ENCODE data around the gene FIGNL2. TPM values are rescaled to one million over a fixed set of nuclear protein-coding genes. Genes with fewer than 3 reads are reported as not detected.

FIGNL2 gene
- total and polyA plus RNA-seq, 2 of the 13 experiments (the other 11 are each of a cell fraction or from before 2014, with no cell fraction given), result 0.82 to 1.00 TPM

DNA sequence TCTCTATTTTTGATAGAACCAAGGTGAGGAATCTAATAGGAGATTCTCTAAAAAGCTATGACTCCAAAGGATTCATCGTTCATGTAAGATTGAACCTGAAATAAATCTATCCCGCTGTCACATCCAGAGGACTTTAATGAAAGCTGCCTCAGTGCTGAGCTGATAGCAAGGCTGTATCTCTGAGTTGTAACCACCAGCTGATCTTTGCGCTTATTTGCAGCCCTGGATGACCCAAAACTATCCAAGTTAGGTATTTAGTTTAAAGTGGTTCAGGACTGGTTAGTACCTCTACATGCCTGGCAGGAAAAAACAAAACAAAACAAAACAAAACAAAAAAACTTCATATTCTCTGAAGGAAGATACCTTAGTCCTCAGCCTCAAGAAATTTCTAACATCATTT, 30.6 kb upstream of the FIGNL2 start:
- no peak; the same call in 2 of the 3 replicates for ATAC-seq
- intact Hi-C loops (cut with micrococcal nuclease; ENCODE audit: unreplicated experiment) (no loop called here), in situ Hi-C loops (cut with HindIII; ENCODE audit: extremely low pct_ligation_motif_present, low pct_unique_long_range_greater_than_20kb) (no loop called here)
- no TSS peak for BruUV-seq (replicated peaks)
- WGBS (ENCODE audit: low lambda C conversion rate), result 29% methylated on average over 3 of the region's 3 CpGs
- no peak overlapping the region for H3K9ac ChIP-seq (ENCODE audit: insufficient read depth, low read depth, low read length)
- no peak overlapping the region for H3K4me3 ChIP-seq (replicated peaks in 1 of 3; ENCODE audit: insufficient read depth in 1 of 3, low read depth in 2 of 3, low read length in 3 of 3)
- POLR2A ChIA-PET, result no interaction called here
- TF ChIP-seq, protein P1, sequence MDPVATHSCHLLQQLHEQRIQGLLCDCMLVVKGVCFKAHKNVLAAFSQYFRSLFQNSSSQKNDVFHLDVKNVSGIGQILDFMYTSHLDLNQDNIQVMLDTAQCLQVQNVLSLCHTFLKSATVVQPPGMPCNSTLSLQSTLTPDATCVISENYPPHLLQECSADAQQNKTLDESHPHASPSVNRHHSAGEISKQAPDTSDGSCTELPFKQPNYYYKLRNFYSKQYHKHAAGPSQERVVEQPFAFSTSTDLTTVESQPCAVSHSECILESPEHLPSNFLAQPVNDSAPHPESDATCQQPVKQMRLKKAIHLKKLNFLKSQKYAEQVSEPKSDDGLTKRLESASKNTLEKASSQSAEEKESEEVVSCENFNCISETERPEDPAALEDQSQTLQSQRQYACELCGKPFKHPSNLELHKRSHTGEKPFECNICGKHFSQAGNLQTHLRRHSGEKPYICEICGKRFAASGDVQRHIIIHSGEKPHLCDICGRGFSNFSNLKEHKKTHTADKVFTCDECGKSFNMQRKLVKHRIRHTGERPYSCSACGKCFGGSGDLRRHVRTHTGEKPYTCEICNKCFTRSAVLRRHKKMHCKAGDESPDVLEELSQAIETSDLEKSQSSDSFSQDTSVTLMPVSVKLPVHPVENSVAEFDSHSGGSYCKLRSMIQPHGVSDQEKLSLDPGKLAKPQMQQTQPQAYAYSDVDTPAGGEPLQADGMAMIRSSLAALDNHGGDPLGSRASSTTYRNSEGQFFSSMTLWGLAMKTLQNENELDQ (CRISPR knock-in tag; IDR thresholded peaks at IDR 0.05; ENCODE audit: borderline replicate concordance), result no peak
- TF ChIP-seq, protein P2, sequence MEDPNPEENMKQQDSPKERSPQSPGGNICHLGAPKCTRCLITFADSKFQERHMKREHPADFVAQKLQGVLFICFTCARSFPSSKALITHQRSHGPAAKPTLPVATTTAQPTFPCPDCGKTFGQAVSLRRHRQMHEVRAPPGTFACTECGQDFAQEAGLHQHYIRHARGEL (CRISPR knock-in tag; IDR thresholded peaks at IDR 0.05), result no peak
- TF ChIP-seq, protein P3, sequence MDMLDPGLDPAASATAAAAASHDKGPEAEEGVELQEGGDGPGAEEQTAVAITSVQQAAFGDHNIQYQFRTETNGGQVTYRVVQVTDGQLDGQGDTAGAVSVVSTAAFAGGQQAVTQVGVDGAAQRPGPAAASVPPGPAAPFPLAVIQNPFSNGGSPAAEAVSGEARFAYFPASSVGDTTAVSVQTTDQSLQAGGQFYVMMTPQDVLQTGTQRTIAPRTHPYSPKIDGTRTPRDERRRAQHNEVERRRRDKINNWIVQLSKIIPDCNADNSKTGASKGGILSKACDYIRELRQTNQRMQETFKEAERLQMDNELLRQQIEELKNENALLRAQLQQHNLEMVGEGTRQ (IDR thresholded peaks at IDR 0.05; ENCODE audit: low read depth, low read length), result no peak
- TF ChIP-seq, protein P3 (CRISPR knock-in tag; IDR thresholded peaks at IDR 0.05; ENCODE audit: borderline replicate concordance), result no peak
- no peak for TF ChIP-seq HNRNPK (IDR thresholded peaks at IDR 0.05; ENCODE audit: low read depth, low read length, poor library complexity, severe bottlenecking)
- TF ChIP-seq, protein P4, sequence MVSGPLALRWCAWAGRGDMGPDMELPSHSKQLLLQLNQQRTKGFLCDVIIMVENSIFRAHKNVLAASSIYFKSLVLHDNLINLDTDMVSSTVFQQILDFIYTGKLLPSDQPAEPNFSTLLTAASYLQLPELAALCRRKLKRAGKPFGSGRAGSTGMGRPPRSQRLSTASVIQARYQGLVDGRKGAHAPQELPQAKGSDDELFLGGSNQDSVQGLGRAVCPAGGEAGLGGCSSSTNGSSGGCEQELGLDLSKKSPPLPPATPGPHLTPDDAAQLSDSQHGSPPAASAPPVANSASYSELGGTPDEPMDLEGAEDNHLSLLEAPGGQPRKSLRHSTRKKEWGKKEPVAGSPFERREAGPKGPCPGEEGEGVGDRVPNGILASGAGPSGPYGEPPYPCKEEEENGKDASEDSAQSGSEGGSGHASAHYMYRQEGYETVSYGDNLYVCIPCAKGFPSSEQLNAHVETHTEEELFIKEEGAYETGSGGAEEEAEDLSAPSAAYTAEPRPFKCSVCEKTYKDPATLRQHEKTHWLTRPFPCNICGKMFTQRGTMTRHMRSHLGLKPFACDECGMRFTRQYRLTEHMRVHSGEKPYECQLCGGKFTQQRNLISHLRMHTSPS (CRISPR knock-in tag; IDR thresholded peaks at IDR 0.05; ENCODE audit: low read depth), result no peak
- TF ChIP-seq CEBPG (CRISPR knock-in tag; IDR thresholded peaks at IDR 0.05), result no peak
- TF ChIP-seq RAD51 (IDR thresholded peaks at IDR 0.05; ENCODE audit: borderline replicate concordance), result no peak
- no peak for TF ChIP-seq DPF2 (CRISPR knock-in tag; IDR thresholded peaks at IDR 0.05; ENCODE audit: borderline replicate concordance, low read depth)
- no peak for TF ChIP-seq ZNF709 (CRISPR knock-in tag; IDR thresholded peaks at IDR 0.05)
- TF ChIP-seq, protein P5, sequence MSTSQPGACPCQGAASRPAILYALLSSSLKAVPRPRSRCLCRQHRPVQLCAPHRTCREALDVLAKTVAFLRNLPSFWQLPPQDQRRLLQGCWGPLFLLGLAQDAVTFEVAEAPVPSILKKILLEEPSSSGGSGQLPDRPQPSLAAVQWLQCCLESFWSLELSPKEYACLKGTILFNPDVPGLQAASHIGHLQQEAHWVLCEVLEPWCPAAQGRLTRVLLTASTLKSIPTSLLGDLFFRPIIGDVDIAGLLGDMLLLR (CRISPR knock-in tag; IDR thresholded peaks at IDR 0.05), result no peak
- TF ChIP-seq NFE2 (CRISPR knock-in tag; IDR thresholded peaks at IDR 0.05), result no peak
- TF ChIP-seq SMAD1 (CRISPR knock-in tag; IDR thresholded peaks at IDR 0.05; ENCODE audit: borderline replicate concordance, low read depth), result no peak
- TF ChIP-seq PPARG (CRISPR knock-in tag; conservative IDR thresholded peaks at IDR 0.05), result no peak
- CTCF ChIA-PET (ENCODE audit: low intra/inter-chr PET ratio, low total read pairs), result no interaction called here
- no peaks in the 10 kb centered on the region for H3K9me3 ChIP-seq (ENCODE audit: low read length)
- DNase-seq (ENCODE audit: low spot score), result no peak
- no peaks in the 10 kb centered on the region for H3K79me2 ChIP-seq (ENCODE audit: insufficient read depth, low read length)
- peak; percentile 51 for FAIRE-seq
- no peaks in the 10 kb centered on the region for H4K20me1 ChIP-seq (ENCODE audit: insufficient read depth, low read length)
- H3K27me3 ChIP-seq (ENCODE audit: control insufficient read depth in 1 of 2, insufficient read depth in 2 of 2, low read length in 2 of 2), result no peaks in the 10 kb centered on the region; a peak in 1 of 5 replicates
- H3K36me3 ChIP-seq (replicated peaks in 1 of 2; ENCODE audit: control insufficient read depth in 1 of 2, insufficient read depth in 2 of 2, low read length in 2 of 2), result no peaks in the 10 kb centered on the region
- no peak overlapping the region for H3K4me2 ChIP-seq (ENCODE audit: low read depth, low read length)
- H2AFZ ChIP-seq (ENCODE audit: low read length), result no peak overlapping the region
- no peak overlapping the region for H3K27ac ChIP-seq (ENCODE audit: extremely low read length, insufficient read depth, low read length)
- peaks cover 13% of the 10 kb centered on the region for H3K4me1 ChIP-seq (ENCODE audit: insufficient read depth, low read length)

Data from HepG2 (cell line).